Nucleus accumbens (tissue), 56 donors: ENCODE measurements around the gene RPS18.
"Not testable (repeated sequence)": the region's sequence is repeated elsewhere in the genome, so short reads cannot be mapped to it uniquely, and the experiment has no call there.

Source experiments
- DNase-seq, 56 donors: peaks; one replicate each; lab custom pipeline; 2025; lab: John Stamatoyannopoulos, UW

RPS18 gene

DNA sequence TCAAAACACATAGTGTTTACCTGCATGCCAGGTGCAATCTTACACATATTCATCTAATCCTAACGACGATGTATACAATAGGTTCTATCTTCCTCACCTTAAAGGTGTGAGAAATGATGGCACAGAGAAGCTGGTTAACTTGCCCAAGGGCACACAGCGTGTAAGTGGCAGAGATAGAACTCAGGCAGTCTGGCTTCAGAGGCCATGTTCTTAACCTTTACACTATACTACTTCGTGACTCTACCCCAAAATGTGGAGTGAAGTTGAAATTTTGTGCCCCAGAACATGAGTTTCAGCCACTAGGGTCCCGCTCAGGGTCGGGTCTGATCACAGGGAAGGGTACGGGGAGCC lies 783 bp upstream of the RPS18 start:
- no peak for DNase-seq

DNA sequence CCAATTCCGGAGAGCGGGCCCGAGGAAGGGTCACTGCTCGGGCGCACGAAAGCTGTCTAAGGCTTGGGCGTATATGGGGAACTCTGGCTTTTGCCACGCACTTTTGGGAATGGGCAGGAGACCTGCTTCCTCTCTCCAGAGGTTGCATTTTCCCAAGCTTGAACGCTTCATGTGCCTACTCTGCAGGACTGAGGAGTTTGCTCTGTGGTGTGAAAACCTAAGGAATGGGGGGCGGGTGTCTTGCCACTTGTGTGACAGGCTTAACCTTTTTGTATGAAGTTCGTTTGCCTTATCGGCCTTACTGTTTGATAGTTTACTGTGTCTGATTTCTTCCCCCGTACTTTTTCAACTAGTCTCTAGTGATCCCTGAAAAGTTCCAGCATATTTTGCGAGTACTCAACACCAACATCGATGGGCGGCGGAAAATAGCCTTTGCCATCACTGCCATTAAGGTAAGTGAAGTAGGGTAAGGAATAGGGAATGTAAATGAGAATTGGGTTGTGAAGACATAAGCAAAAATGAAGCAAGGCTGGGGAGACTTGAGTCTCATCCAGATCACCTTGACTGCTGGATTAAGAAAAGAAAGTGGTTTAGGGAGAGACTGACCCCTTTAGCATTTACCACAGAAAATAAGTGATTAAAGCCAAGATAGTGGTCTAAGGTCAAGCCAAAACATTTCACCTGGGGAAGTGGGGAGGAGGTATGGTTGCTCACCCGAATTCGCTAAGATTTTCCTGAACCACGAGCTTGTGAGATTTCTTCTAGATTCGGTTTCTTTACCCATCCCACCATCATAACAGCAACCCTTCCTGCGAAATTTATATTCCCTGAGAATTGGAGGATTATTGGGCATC lies 627 bp downstream of the RPS18 start:
- no peak for DNase-seq

- DNase-seq: no peak
These were observed 1.5 kb downstream of the RPS18 start for GRCh38 chr6:33273129-33273923.

DNA sequence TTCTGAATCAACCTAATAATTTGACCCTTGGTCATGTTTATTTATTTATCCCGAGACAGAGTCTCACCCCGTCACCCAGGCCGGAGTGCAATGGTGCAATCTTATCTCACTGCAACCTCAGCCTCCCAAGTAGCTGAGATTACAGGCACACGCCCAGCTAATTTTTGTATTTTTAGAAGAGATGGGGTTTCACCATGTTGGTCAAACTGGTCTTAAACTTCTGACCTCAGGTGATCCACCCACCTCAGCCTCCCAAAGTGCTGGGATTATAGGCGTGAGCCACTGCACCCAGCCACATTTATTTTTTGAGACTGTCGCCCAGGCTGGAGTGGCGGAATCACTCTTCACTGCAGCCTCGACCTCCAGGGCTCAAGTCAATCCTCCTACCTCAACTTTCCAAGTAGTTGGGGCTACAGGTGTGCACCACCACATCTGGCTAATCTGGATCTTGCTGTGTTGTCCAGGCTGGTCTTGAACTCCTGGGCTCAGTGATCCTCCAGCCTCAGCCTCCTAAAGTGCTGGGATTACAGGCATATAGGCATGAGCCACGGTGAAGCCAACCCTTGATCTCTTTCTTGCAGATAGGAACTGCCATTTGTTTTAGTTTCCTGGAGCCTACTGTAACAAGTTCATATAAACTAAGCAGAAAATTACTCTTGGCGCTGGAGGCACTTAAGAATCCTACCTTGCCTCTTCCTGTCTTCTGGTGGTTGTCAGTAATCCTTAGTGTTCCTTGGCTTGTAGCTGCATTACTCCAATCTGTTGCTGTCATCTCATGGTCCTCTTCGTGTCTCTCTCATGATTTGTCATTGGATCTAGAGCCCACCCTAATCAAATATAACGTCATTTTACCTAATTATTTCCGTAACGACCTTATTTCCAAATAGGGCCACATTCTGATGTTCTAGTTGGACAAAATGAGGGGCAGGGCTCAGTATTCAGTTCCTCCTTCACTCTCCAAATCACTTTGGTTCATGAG lies 2.3 kb downstream of the RPS18 start:
- no peak for DNase-seq

DNA sequence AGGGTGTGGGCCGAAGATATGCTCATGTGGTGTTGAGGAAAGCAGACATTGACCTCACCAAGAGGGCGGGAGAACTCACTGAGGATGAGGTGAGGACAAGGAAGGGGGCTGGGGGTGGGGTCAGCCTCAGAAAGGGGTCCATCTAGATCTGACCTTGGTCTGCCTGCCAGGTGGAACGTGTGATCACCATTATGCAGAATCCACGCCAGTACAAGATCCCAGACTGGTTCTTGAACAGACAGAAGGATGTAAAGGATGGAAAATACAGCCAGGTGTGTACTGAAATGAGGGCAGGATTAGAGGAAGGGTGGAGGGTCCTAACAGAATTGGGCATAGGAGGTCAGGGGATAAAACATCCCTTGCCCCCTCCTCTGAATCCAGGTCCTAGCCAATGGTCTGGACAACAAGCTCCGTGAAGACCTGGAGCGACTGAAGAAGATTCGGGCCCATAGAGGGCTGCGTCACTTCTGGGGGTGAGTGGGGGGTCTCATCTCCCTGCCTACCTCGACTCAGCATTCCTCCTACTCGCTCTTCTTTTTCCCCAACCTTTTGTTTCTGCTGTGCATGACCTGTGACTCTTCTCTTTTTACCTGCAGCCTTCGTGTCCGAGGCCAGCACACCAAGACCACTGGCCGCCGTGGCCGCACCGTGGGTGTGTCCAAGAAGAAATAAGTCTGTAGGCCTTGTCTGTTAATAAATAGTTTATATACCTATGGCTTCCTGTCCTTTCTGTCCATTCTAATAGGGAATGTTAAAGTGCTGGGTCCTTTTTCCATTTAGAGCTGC lies 4.1 kb downstream of the RPS18 start:
- not testable (repeated sequence) for DNase-seq

DNA sequence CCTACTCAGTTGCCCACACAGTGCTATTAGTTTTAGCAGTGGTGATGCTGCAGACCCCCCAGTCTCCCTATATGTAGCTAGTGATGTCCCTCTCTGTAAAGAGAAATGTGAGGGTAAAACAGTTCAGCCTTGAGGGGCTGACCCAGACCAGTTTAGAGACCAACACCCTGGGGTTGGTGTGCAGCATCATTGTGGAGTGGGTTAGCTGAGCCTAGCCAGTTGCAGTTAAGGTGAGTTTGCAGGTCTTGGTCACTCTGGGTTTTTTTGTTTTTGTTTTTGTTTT lies 4.6 kb downstream of the RPS18 start:
- no peak for DNase-seq

DNA sequence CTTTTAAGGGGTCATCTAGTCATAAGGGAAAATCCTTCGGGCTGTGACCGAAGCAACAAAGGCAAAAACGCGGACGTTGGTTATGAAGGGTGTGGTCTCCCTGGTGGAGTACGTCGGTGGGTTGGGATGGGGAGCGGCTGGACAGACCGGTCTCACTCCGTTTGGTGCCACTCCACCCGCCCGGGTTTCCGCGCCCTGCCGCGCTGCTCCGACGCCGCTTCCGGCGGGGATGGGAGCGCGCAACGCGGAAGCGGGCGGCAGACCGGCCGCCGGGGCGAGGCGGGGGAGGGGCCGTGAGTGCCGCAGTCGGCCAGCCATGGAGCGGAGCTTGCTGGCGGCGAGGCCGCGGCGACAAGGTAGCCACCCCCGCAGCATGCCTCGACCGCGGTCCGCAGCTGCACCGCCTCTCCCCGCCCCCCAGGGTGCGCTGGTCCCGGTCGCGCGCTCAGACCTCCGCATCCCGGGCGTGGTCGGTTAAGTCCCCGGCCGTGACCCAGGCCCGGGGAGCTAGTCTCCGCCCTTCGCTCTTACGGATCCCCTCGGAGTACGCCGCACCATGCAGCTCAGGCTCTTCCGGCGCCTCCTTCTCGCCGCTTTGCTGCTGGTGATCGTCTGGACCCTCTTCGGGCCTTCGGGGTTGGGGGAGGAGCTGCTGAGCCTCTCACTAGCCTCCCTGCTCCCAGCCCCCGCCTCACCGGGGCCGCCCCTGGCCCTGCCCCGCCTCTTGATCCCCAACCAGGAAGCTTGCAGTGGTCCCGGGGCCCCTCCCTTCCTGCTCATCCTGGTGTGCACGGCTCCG lies 5.2 kb downstream of the RPS18 start, which contains the start of gene B3GALT4:
Gene B3GALT4 (plus strand): TSS at position 260 of the 799 bp plus-strand sequence. CDS start 297 bp downstream, at position 557.
- peak in 45 of 56 donors; percentile 9 to 79 (median 57) for DNase-seq

DNA sequence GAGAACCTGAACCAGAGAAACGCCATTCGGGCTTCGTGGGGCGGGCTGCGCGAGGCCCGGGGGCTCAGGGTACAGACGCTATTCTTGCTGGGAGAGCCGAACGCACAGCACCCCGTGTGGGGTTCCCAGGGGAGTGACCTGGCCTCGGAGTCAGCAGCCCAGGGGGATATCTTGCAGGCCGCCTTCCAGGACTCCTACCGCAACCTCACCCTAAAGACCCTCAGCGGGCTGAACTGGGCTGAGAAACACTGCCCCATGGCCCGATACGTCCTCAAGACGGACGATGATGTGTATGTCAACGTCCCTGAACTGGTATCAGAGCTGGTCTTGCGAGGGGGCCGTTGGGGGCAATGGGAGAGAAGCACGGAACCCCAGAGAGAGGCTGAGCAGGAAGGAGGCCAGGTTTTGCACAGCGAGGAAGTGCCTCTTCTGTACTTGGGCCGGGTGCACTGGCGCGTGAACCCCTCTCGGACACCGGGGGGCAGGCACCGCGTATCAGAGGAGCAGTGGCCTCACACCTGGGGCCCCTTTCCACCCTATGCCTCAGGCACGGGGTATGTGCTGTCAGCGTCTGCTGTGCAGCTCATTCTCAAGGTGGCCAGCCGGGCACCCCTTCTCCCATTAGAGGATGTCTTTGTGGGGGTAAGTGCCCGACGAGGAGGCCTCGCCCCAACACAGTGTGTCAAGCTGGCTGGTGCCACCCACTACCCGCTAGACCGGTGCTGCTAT lies 6.0 kb downstream of the RPS18 start:
- DNase-seq: peak in 2 of 56 donors; percentile 7 to 20

- no peak for DNase-seq
These were observed 6.5 kb downstream of the RPS18 start for GRCh38 chr6:33278392-33278741.

GRCh38 chr6:33278810-33279209 lies 6.9 kb downstream of the RPS18 start:
- no peak for DNase-seq

GRCh38 chr6:33279257-33279695 lies 7.4 kb downstream of the RPS18 start:
- no peak for DNase-seq

GRCh38 chr6:33279971-33280511 lies 8.2 kb downstream of the RPS18 start:
- DNase-seq: no peak

DNA sequence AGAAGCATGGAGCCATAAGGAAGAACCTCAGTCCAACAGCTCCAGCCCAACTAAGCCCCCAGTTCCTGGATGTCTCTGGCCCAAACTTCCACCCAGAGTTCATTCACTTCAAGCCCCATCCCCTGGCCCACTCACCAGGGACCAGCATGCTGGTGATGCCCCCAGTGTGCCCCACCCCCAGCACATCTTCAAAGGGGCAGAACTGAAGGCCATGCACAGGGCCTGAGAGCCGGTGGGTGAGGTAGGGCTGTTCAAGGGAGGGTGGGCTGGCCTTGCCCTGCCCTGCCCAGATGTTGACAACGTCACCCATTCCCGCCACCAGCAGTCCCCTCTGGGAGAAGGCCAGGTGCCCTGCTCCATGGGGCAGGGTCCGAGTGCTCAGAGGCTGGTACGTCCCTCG lies 8.7 kb downstream of the RPS18 start:
- DNase-seq: no peak

DNA sequence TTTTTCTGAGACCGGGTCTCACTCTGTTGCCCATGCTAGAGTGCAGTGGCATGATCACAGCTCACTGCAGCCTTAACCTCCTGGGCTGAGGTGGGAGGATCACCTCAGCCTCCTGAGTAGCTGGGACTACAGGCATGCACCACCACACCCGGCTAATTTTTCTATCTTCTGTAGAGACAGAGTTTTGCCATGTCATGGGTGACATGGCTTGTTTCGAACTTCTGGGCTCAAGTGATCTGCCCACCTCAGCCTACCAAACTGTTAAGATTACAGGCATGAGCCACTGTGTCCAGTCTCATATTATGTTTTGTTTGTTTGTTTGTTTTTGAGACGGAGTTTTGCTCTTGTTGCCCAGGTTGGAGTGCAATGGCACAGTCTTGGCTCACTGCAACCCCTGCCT lies 13.3 kb downstream of the RPS18 start:
- DNase-seq: not testable (repeated sequence)

DNA sequence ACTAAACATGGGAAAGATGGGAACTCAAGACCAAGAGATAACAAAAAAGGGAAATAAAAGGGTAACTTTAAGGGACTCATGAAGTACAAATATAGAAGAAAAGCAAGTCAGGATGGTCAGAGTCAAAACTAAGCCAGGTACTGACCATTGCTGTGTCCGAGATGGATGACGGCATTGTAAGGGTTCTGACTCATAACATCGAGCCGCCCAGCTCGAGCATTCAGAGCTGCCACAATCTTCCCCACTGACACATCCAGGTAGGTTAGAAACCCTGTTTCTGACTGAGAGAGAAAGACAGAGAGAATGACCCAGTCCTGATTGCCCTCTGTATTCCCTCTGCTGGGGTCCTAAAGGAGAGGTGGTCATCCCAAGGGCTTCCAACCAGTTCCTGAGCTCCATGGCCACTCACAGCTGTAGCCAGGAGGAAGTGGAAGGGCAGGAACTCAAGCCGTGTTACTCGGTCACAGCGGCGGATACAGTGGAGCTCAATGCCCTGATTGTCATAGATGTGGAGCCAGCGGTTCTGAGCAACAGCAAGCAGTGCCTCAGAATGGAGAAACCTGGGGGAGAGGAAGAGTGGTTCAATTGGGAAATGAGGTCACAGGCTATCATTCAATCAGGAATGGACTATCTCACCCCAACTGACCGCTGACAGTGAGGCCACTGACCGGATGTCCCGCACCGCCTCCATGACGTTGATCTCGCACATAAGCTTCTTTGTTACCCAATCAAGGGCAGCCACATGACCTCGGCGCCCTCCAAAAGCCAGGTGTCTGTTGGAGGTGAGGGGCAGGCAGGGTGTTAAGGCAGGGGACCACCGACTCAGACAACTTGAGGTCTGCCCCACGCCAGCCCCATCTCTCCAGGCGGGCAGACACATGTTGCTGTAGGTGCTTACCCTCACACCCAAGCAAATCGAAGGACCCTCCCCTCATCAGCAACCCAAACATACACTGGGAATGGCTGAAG lies 15.4 kb downstream of the RPS18 start:
- no peak for DNase-seq

DNA sequence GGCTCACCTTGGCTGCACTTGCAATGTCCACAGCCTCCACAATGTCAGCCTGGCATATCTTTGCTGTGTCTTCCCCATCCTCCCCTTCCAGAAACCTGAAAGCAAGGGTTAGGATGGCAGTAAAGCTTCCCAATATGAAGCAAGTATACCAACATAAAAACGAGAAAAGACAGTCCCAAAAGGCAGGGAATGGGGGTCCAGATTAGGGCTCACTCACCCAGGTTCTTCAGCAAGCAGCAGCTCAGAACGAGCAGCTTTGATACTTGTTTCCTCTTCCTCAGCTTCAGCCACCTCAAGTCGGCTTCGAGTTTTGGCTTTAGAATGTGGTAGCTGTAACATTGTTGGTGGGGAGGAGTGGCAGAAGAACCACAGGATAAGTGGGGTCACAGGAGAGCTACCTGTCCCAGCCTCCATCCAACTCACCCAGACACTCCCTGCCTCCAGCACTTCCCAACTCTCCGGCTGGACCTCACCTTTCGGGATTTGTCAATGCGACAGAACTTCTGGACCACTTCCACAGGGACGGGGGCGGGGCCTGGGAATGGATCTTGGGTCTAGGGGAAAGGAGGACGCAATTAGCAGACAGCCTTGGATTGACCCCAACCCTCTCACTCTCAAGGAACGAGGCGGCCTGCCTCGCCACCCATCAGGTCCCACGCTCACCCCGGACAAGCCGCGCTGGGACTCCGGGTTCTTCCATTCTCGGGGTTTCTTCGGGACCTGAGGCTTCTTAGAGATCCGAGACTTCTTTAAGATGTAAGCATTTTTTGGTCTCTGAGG lies 16.5 kb downstream of the RPS18 start:
- no peak for DNase-seq
